HG02840 (cell line): Measurements from ENCODE around the gene BSND.

Experiments
- ATAC-seq: cut with Tn5 transposase; IDR thresholded peaks from one replicate; pipeline ENCODE4 v1.9.1; 2021; ENCODE audit warnings: mild to moderate bottlenecking, moderate library complexity, moderate number of reproducible peaks; ENCODE audit not compliant: unreplicated experiment, low FRiP score

The BSND gene

GRCh38 chr1:54975356-54976108 lies 23.2 kb upstream of the BSND start:
- no peak for ATAC-seq

GRCh38 chr1:54976747-54977146 lies 22.0 kb upstream of the BSND start:
- ATAC-seq, result no peak

- no peak for ATAC-seq
Observed at GRCh38 chr1:54977533-54978297, 21.0 kb upstream of the BSND start.

- ATAC-seq, result no peak
Observed at GRCh38 chr1:54978528-54979326, 20.0 kb upstream of the BSND start.

- no peak for ATAC-seq
Observed at GRCh38 chr1:54979327-54979891, 19.3 kb upstream of the BSND start.

- ATAC-seq, result no peak
Observed at GRCh38 chr1:54980046-54980527, 18.6 kb upstream of the BSND start.

GRCh38 chr1:54980528-54981241 lies 18.0 kb upstream of the BSND start, which contains the start of gene TMEM61:
TMEM61 (plus strand) TSS chr1:54980628; CDS start chr1:54981066, 438 bp downstream.
- ATAC-seq, result no peak

GRCh38 chr1:54981466-54981865 lies 17.3 kb upstream of the BSND start:
- no peak for ATAC-seq

- no peak for ATAC-seq
Observed at GRCh38 chr1:54982739-54983138, 16.0 kb upstream of the BSND start.

GRCh38 chr1:54984131-54984842 lies 14.4 kb upstream of the BSND start:
- ATAC-seq, result no peak

- no peak for ATAC-seq
Observed at GRCh38 chr1:54985556-54985955, 13.2 kb upstream of the BSND start.

GRCh38 chr1:54986025-54986424 lies 12.7 kb upstream of the BSND start:
- ATAC-seq, result no peak

- ATAC-seq, result no peak
Observed at GRCh38 chr1:54986533-54986932, 12.2 kb upstream of the BSND start.

GRCh38 chr1:54987427-54987826 lies 11.3 kb upstream of the BSND start:
- ATAC-seq, result no peak

GRCh38 chr1:54987919-54988705 lies 10.6 kb upstream of the BSND start:
- no peak for ATAC-seq

- ATAC-seq, result no peak
Observed at GRCh38 chr1:54988975-54989374, 9.8 kb upstream of the BSND start.

- ATAC-seq, result no peak
Observed at GRCh38 chr1:54989473-54989872, 9.3 kb upstream of the BSND start.

GRCh38 chr1:54989968-54990810 lies 8.5 kb upstream of the BSND start:
- no peak for ATAC-seq
